SK-N-MC (cell line): ENCODE results near the gene UBE2G1.
A peak's percentile ranks its signal among the peaks of the same experiment; 100 is the strongest.

ENCODE experiments used
- DNase-seq: peaks from one replicate; pipeline ENCODE4 v3.0.0-alpha.2; 2011; ENCODE audit warnings: low read depth, low spot score
- H3K27ac ChIP-seq: fragments of 200-600 bp; sonication (generic); 2 replicates; pipeline ENCODE4 v1.5.1; 2016; ENCODE audit warnings: mixed run types
- H3K36me3 ChIP-seq: fragments of 200-600 bp; sonication (generic); 2 replicates; pipeline ENCODE4 v1.6.1; 2017; ENCODE audit warnings: antibody characterized with exemption, low read length, mixed read lengths; ENCODE audit not compliant: insufficient read depth
- H3K4me3 ChIP-seq: fragments of 200-600 bp; sonication (generic); 2 replicates; pipeline ENCODE4 v1.5.1; 2016
- H3K9ac ChIP-seq: fragments of 200-600 bp; sonication (generic); 2 replicates; pipeline ENCODE4 v1.8.0; 2017; ENCODE audit warnings: mixed run types, mixed read lengths; ENCODE audit not compliant: insufficient read length
- H3K9me3 ChIP-seq: fragments of 200-600 bp; sonication (generic); 2 replicates; pipeline ENCODE4 v1.6.1; 2017; ENCODE audit warnings: low read depth, mild to moderate bottlenecking, antibody characterized with exemption, low read length, moderate library complexity, mixed read lengths
- EZH2 ChIP-seq: fragments of 200-600 bp; sonication (generic); IDR thresholded peaks from one replicate; pipeline ENCODE4 v1.6.1; 2017; ENCODE audit warnings: antibody characterized with exemption
- FOXP2 ChIP-seq: optimal IDR thresholded peaks from 2 replicates; pipeline ENCODE3; 2011; ENCODE audit warnings: mild to moderate bottlenecking, moderate library complexity; ENCODE audit not compliant: insufficient read depth; ENCODE audit errors: extremely low read length, control extremely low read depth
- POLR2AphosphoS5 ChIP-seq: IDR thresholded peaks from 2 replicates; pipeline ENCODE4 v1.6.1; 2012; ENCODE audit warnings: mild to moderate bottlenecking, low read depth, low read length, borderline replicate concordance

Gene UBE2G1

DNA sequence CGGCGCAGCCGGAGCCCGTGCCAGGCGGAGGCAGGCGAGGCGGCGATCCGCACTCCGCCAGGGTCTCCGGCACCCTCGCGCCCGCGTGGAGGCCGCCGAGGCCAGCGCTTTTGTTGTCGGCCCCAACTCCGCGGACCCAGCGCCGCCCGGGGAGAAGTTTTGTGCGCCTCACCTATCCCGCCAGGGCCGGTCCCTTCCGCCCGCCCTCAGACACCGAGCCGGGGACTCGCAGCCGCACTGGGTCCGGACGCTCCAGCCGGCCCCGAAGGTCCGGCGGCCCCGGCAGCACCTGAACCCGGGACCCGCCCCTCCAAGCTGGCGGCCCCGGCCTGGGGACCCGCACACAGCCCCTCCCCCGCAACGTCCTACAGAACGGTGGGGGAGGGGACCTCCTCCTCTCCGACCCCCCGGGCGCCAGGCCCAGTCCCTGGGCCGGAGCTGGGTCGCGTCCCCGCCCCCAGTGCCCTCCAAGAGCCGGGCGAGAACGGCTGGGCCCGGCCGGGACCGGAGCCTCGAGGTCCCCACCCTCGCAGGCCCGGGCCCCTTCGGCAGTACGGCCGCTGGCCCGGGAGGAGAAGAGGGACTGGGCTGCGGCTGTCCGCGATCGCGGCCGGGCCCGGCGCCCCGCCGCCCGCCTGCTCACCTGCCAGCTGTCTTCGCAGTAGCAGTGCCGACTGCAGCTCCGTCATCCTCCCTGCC is 698 bp downstream of the UBE2G1 start:
- no peak for DNase-seq
- peak overlapping the region; percentile 88 for H3K4me3 ChIP-seq
- TF ChIP-seq EZH2 (no peak), POLR2AphosphoS5 (no peak), FOXP2 (no peak)
- H3K9ac ChIP-seq = peak overlapping the region; percentile 95
- no peaks in the 10 kb centered on the region for H3K9me3 ChIP-seq
- H3K27ac ChIP-seq = peak overlapping the region; percentile 87
- peaks cover 19% of the 10 kb centered on the region for H3K36me3 ChIP-seq

DNA sequence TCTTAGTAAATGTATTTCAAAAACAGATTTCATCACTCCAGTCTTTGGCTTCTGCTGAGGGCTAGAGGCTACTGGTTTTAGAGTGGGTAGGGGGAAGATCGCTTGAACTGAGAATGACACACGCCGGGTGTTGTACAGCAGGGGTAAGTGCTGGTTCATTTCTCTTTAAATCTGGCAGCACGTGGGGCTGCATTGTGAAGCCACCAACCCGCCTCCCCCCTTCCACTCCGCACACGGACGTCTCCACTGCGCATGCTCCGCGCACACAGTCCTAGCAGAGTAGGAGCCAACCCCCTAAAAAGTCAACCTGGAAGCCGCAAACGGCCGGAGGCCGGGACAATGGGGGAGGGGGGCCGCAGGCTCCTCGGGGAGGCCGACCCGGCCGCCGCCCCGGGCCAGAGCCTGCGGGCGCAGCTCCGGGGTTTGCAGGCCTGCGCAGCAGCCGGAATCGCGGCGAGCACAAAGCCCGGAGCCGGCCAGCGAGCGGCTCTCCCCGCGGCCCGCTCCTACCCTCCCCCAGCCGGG is 1.3 kb downstream of the UBE2G1 start:
- peak; percentile 28 for DNase-seq
- Histone ChIP-seq H3K9ac (peak overlapping the region; percentile 95), H3K9me3 (no peaks in the 10 kb centered on the region), H3K4me3 (peak overlapping the region; percentile 88), H3K27ac (peak overlapping the region; percentile 87), H3K36me3 (peaks cover 19% of the 10 kb centered on the region)
- TF ChIP-seq POLR2AphosphoS5 = peak; percentile 67
- no peak for TF ChIP-seq EZH2

GRCh38 chr17:4364622-4365041 is 1.8 kb downstream of the UBE2G1 start:
- H3K4me3 ChIP-seq = peak overlapping the region; percentile 88
- no peaks in the 10 kb centered on the region for H3K9me3 ChIP-seq
- peak overlapping the region; percentile 87 for H3K27ac ChIP-seq
- TF ChIP-seq FOXP2 (no peak), EZH2 (no peak), POLR2AphosphoS5 (no peak)
- H3K36me3 ChIP-seq = peaks cover 19% of the 10 kb centered on the region
- H3K9ac ChIP-seq = peak overlapping the region; percentile 95
- DNase-seq = no peak

- H3K9ac ChIP-seq = no peak overlapping the region
- no peak overlapping the region for H3K4me3 ChIP-seq
- no peaks in the 10 kb centered on the region for H3K9me3 ChIP-seq
- no peak overlapping the region for H3K27ac ChIP-seq
- TF ChIP-seq FOXP2 (no peak), POLR2AphosphoS5 (no peak), EZH2 (no peak)
- DNase-seq = no peak
- peaks cover 19% of the 10 kb centered on the region for H3K36me3 ChIP-seq
Measured at GRCh38 chr17:4362141-4362540, 4.3 kb downstream of the UBE2G1 start.

- Histone ChIP-seq H3K9me3 (no peaks in the 10 kb centered on the region), H3K4me3 (no peak overlapping the region), H3K27ac (no peak overlapping the region), H3K9ac (no peak overlapping the region), H3K36me3 (peaks cover 21% of the 10 kb centered on the region)
- TF ChIP-seq FOXP2 = no peak
- DNase-seq = no peak
Measured at GRCh38 chr17:4358154-4358553, 8.3 kb downstream of the UBE2G1 start.

DNA sequence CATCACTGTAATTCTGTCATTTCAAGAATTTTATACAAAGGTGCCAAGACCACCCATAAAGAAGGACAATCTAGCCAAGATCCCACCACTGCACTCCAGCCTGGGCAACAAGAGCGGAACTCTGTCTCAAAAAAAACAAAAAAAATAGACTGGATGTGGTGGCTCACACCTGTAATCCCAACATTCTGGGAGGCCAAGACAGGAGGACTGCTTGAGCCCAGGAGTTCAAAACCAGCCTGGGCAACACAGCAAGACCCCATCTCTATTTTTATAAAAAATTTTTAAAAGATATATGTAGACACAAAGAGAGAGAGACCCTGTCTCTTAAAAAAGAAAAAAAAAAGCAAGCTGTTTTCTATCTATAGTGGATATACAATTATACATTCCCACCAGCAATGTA is 8.8 kb downstream of the UBE2G1 start:
- Histone ChIP-seq H3K27ac (no peak overlapping the region), H3K4me3 (no peak overlapping the region), H3K36me3 (peaks cover 16% of the 10 kb centered on the region), H3K9ac (no peak overlapping the region), H3K9me3 (no peaks in the 10 kb centered on the region)
- TF ChIP-seq EZH2 (no peak), FOXP2 (no peak), POLR2AphosphoS5 (no peak)
- no peak for DNase-seq

- no peak overlapping the region for H3K27ac ChIP-seq
- DNase-seq = no peak
- H3K4me3 ChIP-seq = no peak overlapping the region
- no peak for TF ChIP-seq EZH2
- no peak for TF ChIP-seq FOXP2
- no peak for TF ChIP-seq POLR2AphosphoS5
- no peak overlapping the region for H3K9ac ChIP-seq
- H3K36me3 ChIP-seq = peaks cover 11% of the 10 kb centered on the region
- no peaks in the 10 kb centered on the region for H3K9me3 ChIP-seq
Measured at GRCh38 chr17:4357030-4357628, 9.3 kb downstream of the UBE2G1 start.

- TF ChIP-seq EZH2 (no peak), FOXP2 (no peak), POLR2AphosphoS5 (no peak)
- no peak for DNase-seq
- Histone ChIP-seq H3K9me3 (no peaks in the 10 kb centered on the region), H3K9ac (no peak overlapping the region), H3K27ac (no peak overlapping the region), H3K4me3 (no peak overlapping the region), H3K36me3 (peaks cover 4% of the 10 kb centered on the region)
Measured at GRCh38 chr17:4354862-4355514, 11.5 kb downstream of the UBE2G1 start.
